Measurements from ENCODE around the gene CLDN18.

The CLDN18 gene

DNA sequence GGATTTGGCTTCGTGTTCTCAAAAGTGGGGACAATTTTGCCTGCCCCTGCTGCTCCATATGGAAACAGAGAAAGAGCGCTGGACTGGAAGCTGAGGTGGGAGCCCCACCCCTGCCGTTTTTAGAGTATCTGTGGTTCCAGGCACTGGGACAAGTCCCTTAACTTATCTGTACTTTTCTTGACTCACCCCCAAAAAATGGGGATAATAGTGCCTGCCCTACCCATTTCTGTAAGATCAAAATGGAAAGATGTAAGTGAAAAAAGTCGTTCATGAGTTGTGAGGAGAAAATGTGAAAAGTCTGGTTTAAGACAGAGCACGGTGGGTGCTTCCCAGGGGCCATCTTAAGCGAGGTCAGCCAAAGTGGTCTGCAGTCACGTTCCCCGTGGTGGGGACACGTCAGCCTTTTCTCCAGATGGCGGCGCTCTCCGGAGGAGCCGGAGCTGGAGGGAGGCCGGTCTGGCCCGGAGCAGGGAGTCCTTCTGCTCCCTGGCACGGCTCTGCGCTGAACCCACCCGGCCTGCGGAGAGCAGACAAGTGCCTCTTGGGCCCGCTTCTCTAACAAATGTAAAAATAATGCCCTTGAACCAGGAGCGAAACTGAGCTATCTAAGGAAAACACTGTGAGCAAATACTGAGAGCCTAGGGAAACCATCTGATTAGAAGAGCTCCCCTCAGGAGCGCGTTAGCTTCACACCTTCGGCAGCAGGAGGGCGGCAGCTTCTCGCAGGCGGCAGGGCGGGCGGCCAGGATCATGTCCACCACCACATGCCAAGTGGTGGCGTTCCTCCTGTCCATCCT is at the start of gene CLDN18:
TSS of gene CLDN18 (plus strand) at position 690 of the 797 bp plus-strand sequence. CDS start at position 751, 61 bp downstream.
- no peak for DNase-seq

GRCh38 chr3:137962251-137962650 is 47.7 kb upstream of the CLDN18 start:
- DNase-seq, result no peak

GRCh38 chr3:137963463-137963862 is 46.5 kb upstream of the CLDN18 start:
- DNase-seq, result no peak

DNA sequence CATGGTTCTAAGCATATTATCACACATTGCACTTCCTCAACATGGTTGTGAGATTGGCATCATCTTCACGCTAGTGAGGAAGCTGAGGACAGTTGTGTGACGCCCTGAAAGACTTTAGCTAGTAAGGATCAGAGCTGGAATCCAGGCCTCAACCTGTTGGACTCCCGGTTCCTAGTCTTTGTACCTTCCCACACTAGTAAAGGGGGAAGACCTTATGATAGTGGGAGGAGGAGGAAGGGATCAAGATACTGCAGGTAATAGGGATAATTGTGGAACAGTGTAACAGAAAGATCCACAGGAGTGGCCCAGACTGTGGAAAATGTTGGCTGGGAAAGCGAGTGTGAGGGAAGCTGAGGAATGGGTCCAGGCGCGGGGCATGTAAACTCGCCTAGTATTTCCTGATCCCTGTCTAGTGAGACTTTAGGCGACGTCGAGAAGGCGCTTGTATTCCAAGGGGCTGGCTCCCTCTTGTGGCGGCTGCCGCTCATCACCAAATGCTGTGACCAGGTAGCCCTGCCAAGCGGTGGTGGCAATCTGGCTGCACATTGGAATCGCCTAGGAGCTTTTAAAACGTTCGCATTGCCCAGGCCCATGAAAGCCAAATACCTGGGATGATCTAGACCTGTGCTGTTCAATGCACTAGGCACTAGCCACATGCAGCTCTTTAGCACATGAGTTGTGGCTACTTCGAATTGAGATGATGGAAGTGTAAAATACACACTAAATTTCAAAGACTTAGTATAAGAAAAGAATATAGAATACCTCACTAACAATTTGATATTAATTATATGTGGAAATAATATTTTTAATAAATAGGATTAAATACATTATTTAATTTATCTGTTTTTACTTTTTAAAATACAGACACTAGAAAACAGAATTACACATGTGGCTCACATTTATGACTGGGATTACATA is 38.8 kb upstream of the CLDN18 start:
- DNase-seq, result peak; percentile 20 to 26

- DNase-seq, result no peak
Observed at GRCh38 chr3:137972396-137972795, 37.6 kb upstream of the CLDN18 start.

- no peak for DNase-seq
Observed at GRCh38 chr3:137978328-137978727, 31.6 kb upstream of the CLDN18 start.

- no peak for DNase-seq
Observed at GRCh38 chr3:137987723-137988122, 22.2 kb upstream of the CLDN18 start.

- no peak for DNase-seq
Observed at GRCh38 chr3:137988152-137988551, 21.8 kb upstream of the CLDN18 start.

GRCh38 chr3:137988982-137989381 is 21.0 kb upstream of the CLDN18 start:
- DNase-seq, result no peak

DNA sequence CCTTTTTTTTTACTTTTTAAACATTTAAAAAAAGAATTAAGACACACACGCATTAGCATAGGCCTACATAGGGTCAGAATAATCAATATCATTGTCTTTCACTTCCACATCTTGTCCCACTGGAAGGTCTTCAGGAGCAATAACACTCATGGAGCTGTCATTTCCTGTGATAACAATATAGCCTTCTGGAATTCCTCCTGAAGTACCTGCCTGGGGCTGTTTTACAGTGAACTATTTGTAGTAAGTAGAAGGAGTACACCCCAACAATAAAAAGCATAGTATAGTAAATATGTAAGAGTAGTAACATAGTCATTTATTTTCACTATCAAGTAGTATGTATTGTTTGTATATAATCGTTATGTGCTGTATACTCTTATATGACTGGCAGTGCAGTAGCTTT is 19.5 kb upstream of the CLDN18 start:
- no peak for DNase-seq

DNA sequence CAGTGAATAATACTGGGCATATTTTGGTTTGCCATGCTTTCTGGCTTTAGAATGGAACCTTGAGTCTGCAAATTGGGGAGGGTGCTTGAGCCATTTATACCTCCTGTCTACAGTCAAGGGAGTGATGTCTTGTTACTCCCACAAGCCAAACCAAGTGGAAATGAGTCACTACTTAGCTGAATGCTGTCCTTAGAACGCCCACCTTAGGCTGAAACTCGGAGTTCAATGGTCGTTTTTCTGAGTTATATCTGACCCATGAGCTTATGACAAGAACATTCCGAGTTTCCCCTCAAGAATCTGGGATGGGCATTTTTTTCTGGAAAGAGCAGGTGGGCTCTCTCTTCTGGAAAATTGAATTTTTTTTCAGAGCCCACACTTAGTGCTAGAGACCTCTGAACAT is 17.4 kb upstream of the CLDN18 start:
- DNase-seq, result no peak

DNA sequence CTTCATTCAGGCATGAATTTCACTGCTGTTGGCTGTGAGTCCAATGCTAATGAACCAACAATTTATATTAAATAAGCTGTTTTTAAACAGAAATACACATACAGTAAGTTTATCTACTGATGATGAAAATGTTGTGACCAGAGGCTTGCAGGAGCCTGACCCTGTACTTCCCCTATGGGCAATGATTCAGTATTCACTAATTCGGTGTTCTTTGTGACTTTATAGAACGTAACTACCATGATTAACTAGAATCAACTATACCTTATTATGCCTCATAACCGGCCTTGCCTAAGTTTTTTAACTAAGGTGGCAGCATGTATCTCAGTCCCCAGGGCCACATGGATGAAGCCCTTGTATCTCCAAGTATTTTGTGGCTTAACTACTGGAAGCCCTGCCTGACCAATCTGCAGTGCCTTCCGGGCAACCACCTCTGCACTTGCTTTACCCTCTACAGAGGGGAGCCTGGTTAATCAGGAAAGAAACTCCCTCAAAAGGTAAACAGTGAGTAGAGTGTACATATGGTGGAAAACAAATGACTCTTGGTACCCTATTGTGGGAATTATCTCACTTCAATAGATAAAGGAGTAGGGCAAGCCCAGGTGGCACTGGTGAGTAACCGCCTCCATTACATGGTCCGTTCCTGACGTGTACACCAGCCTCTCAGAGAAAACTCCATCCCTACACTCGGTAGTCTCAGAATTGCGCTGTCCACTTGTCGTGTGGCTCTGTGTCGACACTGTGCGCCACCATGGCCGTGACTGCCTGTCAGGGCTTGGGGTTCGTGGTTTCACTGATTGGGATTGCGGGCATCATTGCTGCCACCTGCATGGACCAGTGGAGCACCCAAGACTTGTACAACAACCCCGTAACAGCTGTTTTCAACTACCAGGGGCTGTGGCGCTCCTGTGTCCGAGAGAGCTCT is 11.6 kb upstream of the CLDN18 start:
- DNase-seq, result no peak

DNA sequence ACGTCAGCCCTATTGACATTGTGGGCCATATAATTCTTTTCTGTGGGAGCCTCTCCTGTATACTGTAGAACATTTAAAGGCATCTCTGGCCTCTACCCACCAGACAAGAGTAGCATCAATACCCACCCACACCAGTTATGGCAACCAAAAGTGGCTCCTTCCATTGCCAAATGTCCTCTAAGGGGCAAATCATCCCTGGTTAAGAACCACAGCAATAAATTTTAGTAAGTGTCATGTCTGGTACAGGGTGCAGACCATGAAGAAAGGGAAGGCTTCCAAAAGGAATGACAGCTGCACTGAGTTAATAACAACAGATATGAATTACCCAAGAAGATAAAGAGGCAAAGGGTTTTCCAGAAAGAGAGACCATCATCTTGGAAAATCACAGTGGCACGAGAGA is 6.9 kb upstream of the CLDN18 start:
- no peak for DNase-seq

GRCh38 chr3:138005627-138006026 is 4.3 kb upstream of the CLDN18 start:
- DNase-seq, result no peak

DNA sequence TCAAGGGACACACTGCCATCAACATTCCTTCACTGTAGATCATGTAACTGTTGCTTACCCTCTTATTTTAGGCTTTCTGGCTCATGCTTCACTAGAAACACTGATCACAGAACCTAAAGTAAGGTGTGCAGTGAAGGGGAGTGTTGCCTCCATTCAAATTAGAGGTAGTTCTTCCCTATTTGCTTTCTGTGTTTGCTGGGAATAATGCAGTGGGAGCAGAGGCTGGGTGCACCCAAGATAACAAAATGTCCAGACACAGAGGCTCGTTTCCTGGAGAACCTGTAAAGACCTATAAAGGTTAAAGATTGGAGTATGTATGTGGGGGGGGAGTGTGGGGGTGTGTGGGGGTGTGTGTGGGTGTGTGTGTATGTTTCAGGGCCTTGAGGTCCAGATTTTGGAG is 2.1 kb upstream of the CLDN18 start:
- no peak for DNase-seq

DNA sequence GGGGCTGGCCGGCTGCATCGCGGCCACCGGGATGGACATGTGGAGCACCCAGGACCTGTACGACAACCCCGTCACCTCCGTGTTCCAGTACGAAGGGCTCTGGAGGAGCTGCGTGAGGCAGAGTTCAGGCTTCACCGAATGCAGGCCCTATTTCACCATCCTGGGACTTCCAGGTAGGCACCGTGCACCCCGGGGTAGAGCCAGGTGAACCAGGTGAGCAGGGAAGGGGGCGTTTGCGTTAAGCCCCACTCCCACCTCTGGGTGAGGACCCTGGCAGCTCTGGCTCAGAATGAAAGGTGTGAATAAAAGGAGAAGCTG is 267 bp downstream of the CLDN18 start:
- DNase-seq, result no peak

DNA sequence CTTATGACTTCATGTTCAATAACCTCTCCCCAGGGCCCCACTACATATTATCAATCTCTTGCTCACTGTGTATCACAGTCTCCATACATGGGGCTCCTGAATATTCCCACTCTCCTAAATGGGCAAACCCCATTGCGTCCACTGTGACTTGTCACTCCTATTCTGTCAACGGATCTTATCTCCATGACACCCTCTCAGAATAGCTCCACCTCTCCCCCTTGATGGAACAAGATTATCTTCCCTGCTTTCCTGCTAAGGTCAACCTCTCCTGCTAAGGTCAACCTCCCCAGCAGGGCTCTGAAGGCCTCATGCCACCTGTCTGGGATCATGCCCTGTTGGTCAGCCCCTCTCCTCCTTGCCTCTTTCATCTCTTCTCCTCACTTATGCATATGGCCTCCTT is 1.8 kb downstream of the CLDN18 start:
- no peak for DNase-seq

- no peak for DNase-seq
Observed at GRCh38 chr3:138012526-138012925, 2.6 kb downstream of the CLDN18 start.

- no peak for DNase-seq
Observed at GRCh38 chr3:138016065-138016464, 6.1 kb downstream of the CLDN18 start.

DNA sequence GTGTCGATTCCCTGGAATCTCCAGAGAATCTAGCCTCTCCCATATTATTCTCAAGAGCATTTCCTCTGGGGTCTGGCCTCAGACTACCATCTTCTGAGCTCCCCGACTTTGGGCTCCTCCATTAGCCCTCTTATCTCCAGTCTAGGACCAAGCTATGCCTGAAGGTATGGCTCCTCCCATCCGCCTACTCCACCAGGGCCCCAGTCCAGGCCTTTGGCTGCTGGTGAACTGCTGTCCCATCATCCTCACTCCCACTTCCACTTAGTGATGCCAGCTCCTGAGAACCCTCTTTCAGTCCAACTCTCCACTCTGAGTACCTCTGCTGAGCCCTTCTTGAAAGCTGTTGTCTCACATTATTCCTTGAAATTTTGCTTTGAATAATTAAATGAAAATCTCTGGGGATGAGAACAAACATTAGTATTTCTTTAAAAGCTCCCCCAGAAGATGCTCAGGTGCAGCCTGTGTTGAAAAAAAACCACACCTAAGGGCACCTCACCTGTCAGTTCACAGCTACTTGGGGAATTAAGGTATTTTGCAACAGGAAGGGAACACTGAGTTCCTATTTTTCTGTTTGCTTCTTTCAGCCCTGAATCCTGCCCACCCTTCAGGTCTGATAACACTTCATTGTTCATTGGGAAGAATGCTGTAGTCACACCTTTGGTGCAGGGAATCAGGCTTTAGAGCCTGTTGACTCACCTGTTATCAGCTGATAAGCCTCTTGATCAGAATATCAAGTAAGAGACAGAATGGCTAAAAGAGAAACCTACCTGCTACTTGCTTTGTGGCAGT is 9.5 kb downstream of the CLDN18 start:
- DNase-seq, result no peak

GRCh38 chr3:138023754-138024153 is 13.8 kb downstream of the CLDN18 start:
- no peak for DNase-seq

DNA sequence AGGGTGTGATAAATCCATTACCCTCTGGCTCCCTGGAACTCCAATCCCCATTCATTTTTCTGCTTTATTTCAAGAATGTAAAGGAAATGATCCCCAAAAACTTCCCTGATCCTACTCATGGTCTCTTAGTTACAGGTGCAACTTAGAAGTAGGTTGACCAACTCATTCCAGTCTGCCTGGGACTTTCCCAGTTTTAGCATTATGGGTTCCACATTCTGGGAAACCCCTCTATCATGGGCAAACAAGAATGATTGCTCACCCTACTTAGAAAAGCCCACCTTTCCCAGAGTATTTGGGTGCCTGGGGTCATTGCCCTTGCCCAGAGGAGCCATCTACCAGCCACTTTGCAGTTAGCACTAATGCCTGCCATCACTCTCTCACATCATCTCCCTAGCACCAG is 15.6 kb downstream of the CLDN18 start:
- no peak for DNase-seq

All from CD4-positive, alpha-beta T cell treated with Interleukin-1 beta for 1 hour (primary cell).